H1 (cell line): ENCODE results near the gene IGLL5. TPM values are rescaled to one million over a fixed set of nuclear protein-coding genes. Genes with fewer than 3 reads are reported as not detected.

Experiments
- CTCF ChIA-PET: fragments of 300-600 bp; sonication (Branson Sonifier 250); formaldehyde crosslinking; loops from one replicate; lab custom pipeline; 2021; ENCODE audit not compliant: partially characterized antibody; lab: Charles Lee
- POLR2A ChIA-PET: fragments of 300-600 bp; sonication (Branson Sonifier 250); formaldehyde crosslinking; loops from one replicate; lab custom pipeline; 2021; ENCODE audit warnings: inconsistent platforms; ENCODE audit not compliant: partially characterized antibody; lab: Charles Lee
- DNase-seq, 2 experiments: peaks; one replicate each; pipeline versions ENCODE4 v3.0.0 to v3.0.0-alpha.2; 2010 to 2022; ENCODE audit warnings: low spot score in 2 of 2, low read depth in 1 of 2, mixed read lengths in 1 of 2
- FAIRE-seq: peaks from 2 replicates; lab custom pipeline; 2011; peaks lifted over from hg19 to GRCh38; lab: Jason Lieb, UNC
- H2AFZ ChIP-seq: 2 replicates; pipeline ENCODE4 v1.8.1; 2012; ENCODE audit warnings: low read length, inconsistent platforms
- H2AK5ac ChIP-seq: 2 replicates; pipeline ENCODE4 v1.6.1; 2013; ENCODE audit warnings: low read depth, low read length
- H2BK120ac ChIP-seq: replicated peaks from 2 replicates; pipeline ENCODE3; 2013; ENCODE audit warnings: low read depth, low read length, inconsistent platforms
- H2BK12ac ChIP-seq: 2 replicates; pipeline ENCODE4 v1.6.1; 2013; ENCODE audit warnings: low read depth, low read length
- H2BK15ac ChIP-seq: 2 replicates; pipeline ENCODE4 v1.6.1; 2013; ENCODE audit warnings: low read length
- H2BK20ac ChIP-seq: 2 replicates; pipeline ENCODE4 v1.6.1; 2013; ENCODE audit warnings: low read length
- H2BK5ac ChIP-seq: 2 replicates; pipeline ENCODE4 v1.6.1; 2013; ENCODE audit warnings: low read depth, low read length
- H3K14ac ChIP-seq: 2 replicates; pipeline ENCODE4 v1.6.1; 2013; ENCODE audit warnings: inconsistent platforms; ENCODE audit not compliant: insufficient read length
- H3K18ac ChIP-seq: 2 replicates; pipeline ENCODE4 v1.6.1; 2013; ENCODE audit warnings: low read length; ENCODE audit errors: extremely low read depth
- H3K23ac ChIP-seq: 2 replicates; pipeline ENCODE4 v1.6.1; 2013; ENCODE audit warnings: inconsistent platforms; ENCODE audit not compliant: insufficient read length
- H3K23me2 ChIP-seq: 2 replicates; pipeline ENCODE4 v1.6.1; 2013; ENCODE audit warnings: low read depth, low read length
- H3K27ac ChIP-seq: 2 replicates; pipeline ENCODE4 v1.6.1; 2011; ENCODE audit warnings: low read depth, low read length, inconsistent platforms
- H3K27me3 ChIP-seq, 4 experiments: replicated peaks in 1 of 4; 1 replicate in 1 of 4; 2 replicates in 3 of 4; pipeline versions ENCODE4 v1.6.1 to v1.8.1; 2011 to 2013; ENCODE audit warnings: low read length in 3 of 4, mild to moderate bottlenecking in 3 of 4, inconsistent platforms in 2 of 4, mixed read lengths in 2 of 4, moderate library complexity in 1 of 4; ENCODE audit not compliant: control insufficient read depth in 3 of 4, insufficient read depth in 3 of 4; ENCODE audit errors: extremely low read depth in 1 of 4
- H3K36me3 ChIP-seq, 4 experiments: 2 replicates each; pipeline versions ENCODE4 v1.6.1 to v1.8.1; 2011 to 2013; ENCODE audit warnings: mild to moderate bottlenecking in 4 of 4, low read length in 3 of 4, moderate library complexity in 2 of 4, control low read depth in 1 of 4, inconsistent platforms in 1 of 4; ENCODE audit not compliant: insufficient read depth in 4 of 4, control insufficient read depth in 2 of 4
- H3K4ac ChIP-seq: replicated peaks from 2 replicates; pipeline ENCODE3; 2013; ENCODE audit warnings: low read length, low read depth, mixed read lengths, inconsistent platforms; ENCODE audit not compliant: insufficient read length
- H3K4me1 ChIP-seq, 4 experiments: replicated peaks in 1 of 4; 1 replicate in 1 of 4; 2 replicates in 3 of 4; pipeline versions ENCODE4 v1.6.1 to v1.8.1; 2011 to 2013; ENCODE audit warnings: low read length in 3 of 4, inconsistent platforms in 2 of 4, mixed read lengths in 1 of 4; ENCODE audit not compliant: insufficient read depth in 4 of 4, control insufficient read depth in 3 of 4
- H3K4me2 ChIP-seq, 2 experiments: 2 replicates each; pipeline versions ENCODE4 v1.6.1 to v1.8.1; 2011 to 2013; ENCODE audit warnings: low read depth in 2 of 2, low read length in 2 of 2, control low read depth in 1 of 2, inconsistent platforms in 1 of 2, mild to moderate bottlenecking in 1 of 2; ENCODE audit not compliant: insufficient read depth in 1 of 2
- H3K4me3 ChIP-seq, 4 experiments: fragments of 200-600, 300-600 bp in 1 of 4; sonication (generic), shearing (Covaris generic), sonication (Bioruptor Twin) in 1 of 4; 2 replicates each; pipeline versions ENCODE4 v1.5.1 to v1.8.1; 2011 to 2016; ENCODE audit warnings: low read length in 4 of 4, low read depth in 3 of 4, control low read depth in 2 of 4, inconsistent platforms in 2 of 4, mild to moderate bottlenecking in 2 of 4, mixed read lengths in 1 of 4, moderate library complexity in 1 of 4; ENCODE audit not compliant: insufficient read depth in 2 of 4; ENCODE audit errors: extremely low read depth in 1 of 4
- H3K56ac ChIP-seq: replicated peaks from 2 replicates; pipeline ENCODE3; 2013; ENCODE audit warnings: low read depth, mild to moderate bottlenecking, mixed read lengths, low read length, inconsistent platforms; ENCODE audit not compliant: insufficient read length
- H3K79me1 ChIP-seq: 2 replicates; pipeline ENCODE4 v1.6.1; 2013; ENCODE audit warnings: low read depth, low read length, control low read depth
- H3K79me2 ChIP-seq, 2 experiments: 2 replicates each; pipeline versions ENCODE4 v1.6.1 to v1.8.1; 2012 to 2013; ENCODE audit warnings: low read length in 2 of 2, mild to moderate bottlenecking in 2 of 2, inconsistent platforms in 1 of 2; ENCODE audit not compliant: insufficient read depth in 2 of 2, control insufficient read depth in 1 of 2
- H3K9ac ChIP-seq, 4 experiments: replicated peaks in 1 of 4; 1 replicate in 1 of 4; 2 replicates in 3 of 4; pipeline versions ENCODE4 v1.6.1 to v1.8.1; 2011 to 2013; ENCODE audit warnings: low read depth in 3 of 4, low read length in 3 of 4, control low read depth in 2 of 4, mild to moderate bottlenecking in 2 of 4, moderate library complexity in 2 of 4, inconsistent platforms in 1 of 4; ENCODE audit errors: extremely low read depth in 1 of 4
- H3K9me3 ChIP-seq, 2 experiments: 2 replicates each; pipeline versions ENCODE4 v1.6.1 to v1.8.1; 2012 to 2013; ENCODE audit warnings: mild to moderate bottlenecking in 2 of 2, moderate library complexity in 2 of 2, control low read depth in 1 of 2, inconsistent platforms in 1 of 2, low read depth in 1 of 2, low read length in 1 of 2, mixed read lengths in 1 of 2; ENCODE audit not compliant: insufficient read depth in 2 of 2
- H4K20me1 ChIP-seq, 2 experiments: replicated peaks in 1 of 2; 2 replicates each; pipeline versions ENCODE3 to v1.8.1; 2011 to 2013; ENCODE audit warnings: inconsistent platforms in 2 of 2, low read length in 2 of 2, mild to moderate bottlenecking in 1 of 2; ENCODE audit not compliant: insufficient read depth in 2 of 2, control insufficient read depth in 1 of 2
- H4K5ac ChIP-seq: 2 replicates; pipeline ENCODE4 v1.6.1; 2013; ENCODE audit warnings: low read length, low read depth, mixed read lengths, inconsistent platforms; ENCODE audit not compliant: insufficient read length
- H4K8ac ChIP-seq: 2 replicates; pipeline ENCODE4 v1.8.0; 2013; ENCODE audit warnings: mild to moderate bottlenecking, moderate library complexity, low read length, inconsistent platforms; ENCODE audit not compliant: insufficient read depth; ENCODE audit errors: extremely low read depth
- H4K91ac ChIP-seq: replicated peaks from 2 replicates; pipeline ENCODE3; 2013; ENCODE audit warnings: low read length, mixed read lengths, inconsistent platforms; ENCODE audit not compliant: insufficient read length
- CBX5 ChIP-seq: fragments of 300-800, 300-1000 bp; sonication (generic); IDR thresholded peaks from 2 replicates; pipeline ENCODE4 v1.7.1; 2016; ENCODE audit warnings: antibody characterized with exemption, low read length, low read depth
- CTBP2 ChIP-seq: IDR thresholded peaks from 2 replicates; pipeline ENCODE4 v1.7.0; 2011; ENCODE audit warnings: borderline replicate concordance, mild to moderate bottlenecking, moderate library complexity, mixed read lengths, low read length; ENCODE audit not compliant: insufficient read depth, insufficient read length
- EP300 ChIP-seq, 2 experiments: IDR thresholded peaks; 1 replicate in 1 of 2; 2 replicates in 1 of 2; pipeline ENCODE4 v1.6.1; 2011 to 2012; ENCODE audit warnings: low read depth in 2 of 2, low read length in 2 of 2, mild to moderate bottlenecking in 2 of 2, borderline replicate concordance in 1 of 2, inconsistent platforms in 1 of 2, moderate library complexity in 1 of 2
- GABPA ChIP-seq: IDR thresholded peaks from 2 replicates; pipeline ENCODE4 v1.6.1; 2011; ENCODE audit warnings: mild to moderate bottlenecking, low read length, moderate library complexity, borderline replicate concordance; ENCODE audit not compliant: insufficient read depth
- JUND ChIP-seq: IDR thresholded peaks from 2 replicates; pipeline ENCODE4 v1.6.1; 2011; ENCODE audit warnings: mild to moderate bottlenecking, improper control_type of control experiment, low read length
- TAF7 ChIP-seq: optimal IDR thresholded peaks from 2 replicates; pipeline ENCODE3; 2011; ENCODE audit warnings: low read depth, mild to moderate bottlenecking, inconsistent platforms, low read length, moderate library complexity, borderline replicate concordance
- ZNF274 ChIP-seq: IDR thresholded peaks from 2 replicates; pipeline ENCODE4 v1.7.0; 2012; ENCODE audit warnings: low read length, borderline replicate concordance; ENCODE audit errors: extremely low read depth
- WGBS, 2 experiments: shearing (Covaris generic) in 1 of 2; methylation state at CpG; one replicate each; pipeline versions ENCODE4 v1.1.6 to v1.1.7; 2013 to 2015; ENCODE audit warnings: low lambda C conversion rate in 2 of 2, mixed read lengths in 2 of 2, inconsistent platforms in 1 of 2, low coverage in 1 of 2, missing lambda C conversion rate in 1 of 2; ENCODE audit not compliant: insufficient replicate concordance in 2 of 2, insufficient coverage in 1 of 2, insufficient read length in 1 of 2; ENCODE audit errors: extremely low coverage in 1 of 2, missing lambda C conversion rate in 1 of 2; 5-methylcytosine and 5-hydroxymethylcytosine counted together
- polyA plus RNA-seq, 7 experiments: library from polyadenylated mRNA; depleted of rRNA in 3 of 7; stranded (reverse) in 5 of 7; unstranded in 2 of 7; fragments of >200 nt in 5 of 7; fragments of 200-250 nt in 2 of 7; gene quantifications; 1 replicate in 5 of 7; 2 replicates in 1 of 7; 4 replicates in 1 of 7; pipeline versions ENCODE4 v1.2.1 to v1.2.3, GENCODE V29; 2011 to 2013; ENCODE audit warnings: missing spikeins in 2 of 7, mixed read lengths in 2 of 7
- total RNA-seq: library from RNA; stranded (reverse); fragmentation: NEBNext Ultra II Directional; extraction: Animal tissue kit (Norgen Biotek cat#: 25700); gene quantifications from 2 replicates; pipeline ENCODE4 v1.2.1, GENCODE V29; 2021

IGLL5 gene
- total and polyA plus RNA-seq, 2 of the 8 experiments (the other 6 are each of a cell fraction or from before 2014, with no cell fraction given): not detected

- H3K4ac ChIP-seq: no peak overlapping the region
- no peaks in the 10 kb centered on the region for H3K79me1 ChIP-seq
- ChIA-PET POLR2A (no interaction called here), CTCF (interaction anchor here (0.6 kb wide), 1 partner anchor 26 kb away, joined by 3 read pairs; no protein-coding TSS in a partner anchor)
- H3K9ac ChIP-seq: no peak overlapping the region
- DNase-seq: no peak
- H2BK15ac ChIP-seq: no peak overlapping the region
- H4K5ac ChIP-seq: no peak overlapping the region
- H2BK12ac ChIP-seq: no peak overlapping the region
- no peak for FAIRE-seq
- H3K23me2 ChIP-seq: no peaks in the 10 kb centered on the region
- peaks cover 0 to 11% (median 0%) of the 10 kb centered on the region in 4 experiments; a peak in 1 of 7 replicates for H3K4me1 ChIP-seq
- no peak overlapping the region for H3K14ac ChIP-seq
- peaks cover 0 to 10% (median 7%) of the 10 kb centered on the region in 4 experiments; a peak in 4 of 7 replicates for H3K27me3 ChIP-seq
- H3K9me3 ChIP-seq: peaks cover 33 to 90% of the 10 kb centered on the region in 2 experiments
- no peak overlapping the region for H2AK5ac ChIP-seq
- no peak overlapping the region for H3K27ac ChIP-seq
- no peak overlapping the region for H2AFZ ChIP-seq
- H3K79me2 ChIP-seq: no peaks in the 10 kb centered on the region
- no peak overlapping the region for H3K4me3 ChIP-seq
- no peak overlapping the region for H2BK5ac ChIP-seq
- no peak overlapping the region for H4K8ac ChIP-seq
- no peak overlapping the region for H3K18ac ChIP-seq
- H4K20me1 ChIP-seq: no peaks in the 10 kb centered on the region
- WGBS, 2 experiments: 60% methylated on average over 8 of the region's 11 CpGs; no CpG with 5 or more reads in 1 of the 2 experiments
- H2BK20ac ChIP-seq: no peak overlapping the region
- H3K56ac ChIP-seq: no peak overlapping the region
- no peaks in the 10 kb centered on the region for H3K36me3 ChIP-seq
- no peak overlapping the region for H2BK120ac ChIP-seq
- H3K4me2 ChIP-seq: no peak overlapping the region
- no peak overlapping the region for H3K23ac ChIP-seq
- no peak overlapping the region for H4K91ac ChIP-seq
- TF ChIP-seq CTBP2 (no peak), TAF7 (no peak), CBX5 (no peak), JUND (no peak), EP300 (IDR thresholded peaks at IDR 0.05; ENCODE audit: borderline replicate concordance in 1 of 2, low read depth in 2 of 2, low read length in 2 of 2) (no peak), ZNF274 (no peak), GABPA (no peak)
- TF ChIP-seq, all 59 proteins: peak for 0
These were observed 41.2 kb downstream of the IGLL5 start for GRCh38 chr22:22928666-22929380.
